ENCODE results near the gene FAM221B. TPM values are rescaled to one million over a fixed set of nuclear protein-coding genes. Genes with fewer than 3 reads are reported as not detected.

The FAM221B gene
- total and polyA plus RNA-seq, 2 experiments from 2014 or later = 0.47 TPM; not detected in 1

GRCh38 chr9:35826071-35826701, 2.3 kb downstream of the FAM221B start:
- Mint-ChIP-seq H3K27me3 (ENCODE audit: insufficient read depth, low read depth, poor library complexity) (peaks cover 12% of the 10 kb centered on the region), H3K27ac (no peak overlapping the region)
- ATAC-seq = peak; percentile 16

GRCh38 chr9:35822926-35823325, 5.6 kb downstream of the FAM221B start:
- H3K27ac ChIP-seq (ENCODE audit: low read depth) = no peak overlapping the region
- H3K4me3 ChIP-seq = no peak overlapping the region
- peaks cover 19% of the 10 kb centered on the region for H3K4me1 Mint-ChIP-seq
- H3K27me3 Mint-ChIP-seq (ENCODE audit: insufficient read depth, low read depth, poor library complexity) = peaks cover 8% of the 10 kb centered on the region
- no peak overlapping the region for H3K4me2 ChIP-seq
- no peak for TF ChIP-seq ZNF114 (CRISPR knock-in tag; IDR thresholded peaks at IDR 0.05)
- no peak overlapping the region for H2AFZ ChIP-seq
- DNase-seq (ENCODE audit: low spot score) = no peak
- no peaks in the 10 kb centered on the region for H3K36me3 ChIP-seq (ENCODE audit: insufficient read depth)
- no peaks in the 10 kb centered on the region; the same call in 2 of the 3 replicates for H3K36me3 Mint-ChIP-seq (ENCODE audit: low read depth)
- H3K79me2 ChIP-seq (replicated peaks; ENCODE audit: insufficient read depth) = no peaks in the 10 kb centered on the region
- no peaks in the 10 kb centered on the region; the same call in 2 of the 3 replicates for H3K9me3 Mint-ChIP-seq
- peaks cover 18% of the 10 kb centered on the region for H3K4me1 ChIP-seq (ENCODE audit: insufficient read depth)
- H3K9me2 ChIP-seq (ENCODE audit: insufficient read depth) = no peaks in the 10 kb centered on the region
- H4K20me1 ChIP-seq (replicated peaks; ENCODE audit: insufficient read depth) = no peaks in the 10 kb centered on the region
- no peaks in the 10 kb centered on the region for H3K27me3 ChIP-seq (ENCODE audit: insufficient read depth)
- H3F3A ChIP-seq (replicated peaks; ENCODE audit: low read depth) = no peaks in the 10 kb centered on the region
- ATAC-seq = no peak; the same call in 2 of the 3 replicates
- no peak overlapping the region; the same call in 2 of the 3 replicates for H3K4me3 Mint-ChIP-seq
- 0 out of 2 replicates have a peak overlapping the region, but pooled peaks have one; percentile 4 for H3K27ac Mint-ChIP-seq

More at GRCh38 chr9:35826071-35826701, 2.3 kb downstream of the FAM221B start:
- Histone ChIP-seq H3K4me3 (no peak overlapping the region), H3K27me3 (ENCODE audit: insufficient read depth) (no peaks in the 10 kb centered on the region), H3K9me2 (ENCODE audit: insufficient read depth) (no peaks in the 10 kb centered on the region), H3K27ac (ENCODE audit: low read depth) (no peak overlapping the region), H4K20me1 (replicated peaks; ENCODE audit: insufficient read depth) (no peaks in the 10 kb centered on the region), H2AFZ (peak overlapping the region; percentile 34; the same call in 1 of the 2 replicates), H3K79me2 (replicated peaks; ENCODE audit: insufficient read depth) (no peaks in the 10 kb centered on the region), H3K4me2 (no peak overlapping the region), H3F3A (replicated peaks; ENCODE audit: low read depth) (0 out of 2 replicates have a peak, but pooled peaks cover 6% of the 10 kb centered on the region), H3K4me1 (ENCODE audit: insufficient read depth) (peaks cover 26% of the 10 kb centered on the region), H3K36me3 (ENCODE audit: insufficient read depth) (no peaks in the 10 kb centered on the region)
- Mint-ChIP-seq H3K9me3 (no peaks in the 10 kb centered on the region), H3K4me1 (peaks cover 32% of the 10 kb centered on the region), H3K36me3 (ENCODE audit: low read depth) (no peaks in the 10 kb centered on the region), H3K4me3 (no peak overlapping the region)
- TF ChIP-seq CTCF (conservative IDR thresholded peaks at IDR 0.05; ENCODE audit: low read depth in 2 of 2) = peak; percentile 73 to 95
- TF ChIP-seq EZH2 (IDR thresholded peaks at IDR 0.05; ENCODE audit: low read depth, unreplicated experiment) = no peak
- DNase-seq (ENCODE audit: low spot score) = peak; percentile 83

- Mint-ChIP-seq H3K36me3 (ENCODE audit: low read depth) (peaks cover 2% of the 10 kb centered on the region; the same call in 1 of the 3 replicates), H3K9me3 (peaks cover 3% of the 10 kb centered on the region; the same call in 2 of the 3 replicates), H3K27me3 (ENCODE audit: insufficient read depth, low read depth, poor library complexity) (peaks cover 8% of the 10 kb centered on the region), H3K4me3 (no peak overlapping the region; the same call in 2 of the 3 replicates), H3K27ac (no peak overlapping the region), H3K4me1 (peaks cover 13% of the 10 kb centered on the region)
- H3K79me2 ChIP-seq (replicated peaks; ENCODE audit: insufficient read depth) = no peaks in the 10 kb centered on the region
- DNase-seq (ENCODE audit: low spot score) (no peak), ATAC-seq (no peak)
- peaks cover 18% of the 10 kb centered on the region for H3K4me1 ChIP-seq (ENCODE audit: insufficient read depth)
- no peaks in the 10 kb centered on the region for H4K20me1 ChIP-seq (replicated peaks; ENCODE audit: insufficient read depth)
- H3K27me3 ChIP-seq (ENCODE audit: insufficient read depth) = no peaks in the 10 kb centered on the region
- H3K4me3 ChIP-seq = no peak overlapping the region
- no peaks in the 10 kb centered on the region for H3K9me2 ChIP-seq (ENCODE audit: insufficient read depth)
- H3F3A ChIP-seq (replicated peaks; ENCODE audit: low read depth) = no peaks in the 10 kb centered on the region
- no peak overlapping the region for H3K27ac ChIP-seq (ENCODE audit: low read depth)
- H2AFZ ChIP-seq = no peak overlapping the region
- H3K4me2 ChIP-seq = no peak overlapping the region
- H3K36me3 ChIP-seq (ENCODE audit: insufficient read depth) = no peaks in the 10 kb centered on the region
- TF ChIP-seq ZNF331 (CRISPR knock-in tag; IDR thresholded peaks at IDR 0.05; ENCODE audit: low read depth) (no peak), REST (IDR thresholded peaks at IDR 0.05; ENCODE audit: unreplicated experiment) (no peak), JUNB (IDR thresholded peaks at IDR 0.05; ENCODE audit: unreplicated experiment) (no peak), STAT1 (IDR thresholded peaks at IDR 0.05; ENCODE audit: unreplicated experiment) (no peak), CTCF (conservative IDR thresholded peaks at IDR 0.05; ENCODE audit: low read depth in 2 of 2) (no peak), EZH2 (IDR thresholded peaks at IDR 0.05; ENCODE audit: low read depth, unreplicated experiment) (no peak), EZH2phosphoT487 (IDR thresholded peaks at IDR 0.05; ENCODE audit: unreplicated experiment) (no peak), POLR2AphosphoS5 (IDR thresholded peaks at IDR 0.05; ENCODE audit: low read depth) (no peak)
These were observed 8.5 kb downstream of the FAM221B start for GRCh38 chr9:35820076-35820475.

Measured in GM23338 (cell line).